Midbrain (tissue), 1 donor: ENCODE measurements around the gene MAD1L1.
"Not testable (repeated sequence)": the region's sequence is repeated elsewhere in the genome, so short reads cannot be mapped to it uniquely, and the experiment has no call there.

Source experiments
- DNase-seq: peaks from one replicate; lab custom pipeline; 2025; lab: John Stamatoyannopoulos, UW

The MAD1L1 gene

DNA sequence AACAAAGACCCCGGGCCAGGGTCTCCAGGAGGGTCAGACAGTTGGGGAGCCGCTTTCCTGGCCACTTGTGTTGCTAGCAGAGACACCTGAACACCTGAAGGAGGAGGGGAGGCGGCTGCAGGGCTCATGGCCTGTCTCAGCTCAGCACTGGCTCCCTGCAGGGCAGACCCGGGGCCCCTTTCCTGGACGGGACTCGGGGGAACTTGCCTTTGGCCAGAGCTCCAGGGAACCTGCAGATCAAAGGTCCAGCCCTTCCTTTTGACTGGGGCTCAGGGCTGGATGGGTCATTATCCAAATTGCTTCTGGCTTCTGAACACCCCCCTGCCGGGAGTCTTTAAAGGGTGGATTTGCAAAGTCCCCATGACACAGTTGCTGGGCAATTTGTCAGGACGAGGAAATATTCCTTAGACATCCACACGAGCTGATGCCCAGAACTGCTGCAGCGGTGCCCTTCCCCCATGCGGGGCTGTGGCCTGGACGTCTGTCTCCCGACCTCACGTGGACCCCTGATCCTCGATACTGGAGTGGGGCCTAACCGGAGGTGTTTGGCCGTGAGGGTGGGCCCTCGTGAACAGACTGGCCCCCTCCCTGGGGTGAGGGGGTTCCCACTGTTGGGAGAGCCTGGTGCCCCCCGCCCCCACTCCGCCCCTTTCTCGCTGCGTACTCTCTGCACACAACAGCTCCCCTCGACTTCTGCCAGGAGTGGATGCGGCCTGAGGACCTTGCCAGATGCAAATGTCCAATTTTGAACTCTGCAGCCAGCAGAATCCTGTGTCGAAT lies 368.4 kb downstream of the MAD1L1 start:
- peak; percentile 27 for DNase-seq

DNA sequence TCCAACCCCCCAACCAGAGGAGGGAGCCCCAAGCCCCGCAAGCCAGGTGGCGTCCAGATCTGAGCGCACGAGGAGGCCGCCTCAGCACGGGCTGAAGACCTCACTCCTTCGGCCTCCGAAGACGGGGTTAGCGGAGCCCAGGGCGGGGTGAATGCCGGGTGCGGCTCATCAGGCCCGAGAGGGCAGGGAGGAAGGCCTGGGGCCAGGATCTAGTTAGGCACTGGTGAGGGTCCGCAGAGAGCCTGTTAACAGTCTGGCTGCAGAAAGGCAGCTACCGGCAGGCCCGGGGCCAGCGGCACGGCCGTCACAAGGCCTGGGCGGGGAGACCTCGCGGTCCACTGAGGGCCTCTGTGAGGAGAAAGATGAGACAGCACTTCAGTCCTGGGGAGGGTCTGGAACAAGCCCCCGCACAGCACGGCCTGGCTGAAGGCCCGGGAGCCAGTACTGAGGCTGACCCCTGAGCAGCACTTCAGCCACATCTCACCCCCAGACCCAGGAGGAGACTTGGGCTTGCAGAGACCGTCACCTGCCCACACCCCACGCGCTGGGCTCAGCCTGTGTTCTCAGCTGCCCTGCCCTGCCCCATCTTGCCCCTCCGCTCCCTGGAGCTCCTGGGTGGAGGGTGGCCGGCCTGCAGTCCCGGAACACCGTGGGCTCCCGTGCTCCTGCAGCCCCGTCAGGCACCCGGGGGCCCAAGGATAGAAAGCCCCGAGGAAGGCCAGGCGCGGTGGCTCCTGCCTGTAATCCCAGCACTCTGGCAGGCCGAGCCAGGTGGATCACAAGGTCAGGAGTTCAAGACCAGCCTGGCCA lies 369.4 kb downstream of the MAD1L1 start:
- DNase-seq = no peak

DNA sequence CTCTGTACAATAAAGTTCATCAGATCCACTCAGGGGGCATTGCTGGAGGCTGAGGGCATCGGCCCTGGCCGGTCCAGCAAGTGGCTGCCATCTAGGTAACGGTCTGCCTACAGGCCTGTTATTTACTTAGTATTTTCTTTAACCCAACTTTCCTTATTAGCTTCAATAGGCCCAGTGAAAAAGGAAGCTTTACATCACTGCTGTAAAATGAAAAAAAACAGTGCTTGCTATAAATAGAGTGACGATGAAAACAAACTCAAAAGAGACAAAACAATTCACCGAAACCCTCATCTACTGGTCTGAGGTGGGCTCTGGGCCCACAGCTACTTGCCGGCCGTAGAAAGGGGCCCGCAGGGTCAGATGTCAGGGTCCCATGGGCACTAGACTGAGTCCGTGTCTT lies 370.2 kb downstream of the MAD1L1 start:
- no peak for DNase-seq

DNA sequence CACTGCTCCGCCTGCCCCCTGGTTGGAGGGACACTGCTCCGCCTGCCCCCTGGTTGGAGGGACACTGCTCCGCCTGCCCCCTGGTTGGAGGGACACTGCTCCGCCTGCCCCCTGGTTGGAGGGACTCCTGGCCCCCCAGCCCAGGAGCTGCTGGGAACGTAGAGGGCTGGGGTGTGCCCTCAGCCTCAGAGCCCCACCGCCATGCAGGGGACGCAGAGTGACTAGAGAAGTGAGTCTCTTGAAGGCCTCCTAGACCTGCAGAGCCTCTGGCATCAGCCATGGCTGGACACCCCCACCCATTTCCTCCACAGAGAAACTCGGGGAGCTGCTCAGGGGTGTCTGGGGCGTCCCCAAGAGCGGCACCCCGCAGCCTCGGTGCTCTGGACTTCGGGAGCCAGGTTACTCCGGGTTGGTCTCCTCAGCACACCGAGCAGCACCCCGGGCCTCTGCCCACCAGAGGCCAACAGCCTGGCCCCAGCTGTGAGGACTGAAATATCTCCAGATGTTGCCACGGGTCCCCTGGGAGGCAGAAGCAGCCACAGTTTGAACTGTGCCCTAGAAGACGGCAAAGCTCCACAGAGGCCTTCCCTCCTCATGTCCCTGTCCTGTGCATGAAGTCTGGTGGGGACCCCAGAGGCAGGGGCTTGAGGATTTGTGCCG lies 370.8 kb downstream of the MAD1L1 start:
- DNase-seq = no peak

DNA sequence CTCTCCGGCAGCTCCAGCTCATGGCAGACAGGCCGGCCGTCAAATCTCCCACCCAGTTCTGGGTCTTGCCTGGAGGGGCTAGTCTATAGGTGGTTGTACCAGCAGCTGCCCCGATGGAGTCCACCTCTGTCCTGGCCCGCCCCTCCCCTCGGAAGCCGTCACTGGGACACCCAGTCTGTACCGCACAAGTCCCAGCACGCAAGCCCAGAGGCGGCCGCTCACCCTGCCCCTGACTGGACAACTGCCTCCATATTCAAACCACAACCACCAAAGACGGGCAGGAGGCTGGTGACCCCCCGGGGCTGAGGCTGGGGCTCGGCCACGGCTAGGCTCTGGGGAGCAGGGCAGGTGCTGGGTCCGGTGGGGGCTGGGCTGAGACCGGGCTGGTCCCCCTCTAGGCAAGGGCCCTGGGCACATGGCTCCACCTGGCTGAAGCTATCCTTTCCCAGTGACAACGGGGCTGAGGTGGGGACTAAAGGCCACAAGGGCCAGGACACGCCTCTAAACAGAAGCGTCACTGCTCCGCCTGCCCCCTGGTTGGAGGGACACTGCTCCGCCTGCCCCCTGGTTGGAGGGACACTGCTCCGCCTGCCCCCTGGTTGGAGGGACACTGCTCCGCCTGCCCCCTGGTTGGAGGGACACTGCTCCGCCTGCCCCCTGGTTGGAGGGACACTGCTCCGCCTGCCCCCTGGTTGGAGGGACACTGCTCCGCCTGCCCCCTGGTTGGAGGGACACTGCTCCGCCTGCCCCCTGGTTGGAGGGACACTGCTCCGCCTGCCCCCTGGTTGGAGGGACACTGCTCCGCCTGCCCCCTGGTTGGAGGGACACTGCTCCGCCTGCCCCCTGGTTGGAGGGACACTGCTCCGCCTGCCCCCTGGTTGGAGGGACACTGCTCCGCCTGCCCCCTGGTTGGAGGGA lies 371.6 kb downstream of the MAD1L1 start:
- not testable (repeated sequence) for DNase-seq

DNA sequence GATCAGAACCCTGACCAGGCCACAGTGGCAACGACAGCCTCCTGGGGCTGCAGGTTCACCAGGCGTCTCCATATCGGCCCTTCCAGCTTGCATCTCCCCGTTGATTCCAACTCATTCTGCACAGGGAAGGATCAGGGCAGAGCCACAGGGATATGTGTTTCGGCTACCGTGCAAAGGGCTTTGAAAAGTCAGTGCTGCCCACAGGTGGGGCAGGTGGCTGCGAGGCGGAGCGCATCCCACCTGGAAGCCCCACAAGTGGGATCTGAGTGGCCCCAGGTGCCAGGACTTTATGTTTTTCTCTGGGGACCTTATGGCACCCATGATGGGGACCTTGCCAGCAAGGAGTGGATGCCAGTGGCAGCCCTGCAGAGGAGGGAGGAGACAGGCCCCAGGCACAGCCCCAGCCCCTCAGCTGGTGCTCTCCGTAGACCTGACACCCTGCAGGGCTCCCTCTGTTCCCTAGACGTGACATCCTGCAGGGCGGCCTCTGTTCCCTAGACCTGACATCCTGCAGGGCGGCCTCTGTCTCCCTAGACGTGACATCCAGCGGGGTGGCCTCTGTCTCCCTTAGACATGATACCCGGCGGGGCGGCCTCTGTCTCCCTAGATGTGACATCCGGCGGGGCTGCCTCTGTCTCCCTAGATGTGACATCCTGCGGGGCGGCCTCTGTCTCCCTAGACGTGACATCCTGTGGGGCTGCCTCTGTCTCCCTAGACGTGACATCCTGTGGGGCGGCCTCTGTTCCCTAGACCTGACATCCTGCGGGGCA lies 373.3 kb downstream of the MAD1L1 start:
- no peak for DNase-seq

DNA sequence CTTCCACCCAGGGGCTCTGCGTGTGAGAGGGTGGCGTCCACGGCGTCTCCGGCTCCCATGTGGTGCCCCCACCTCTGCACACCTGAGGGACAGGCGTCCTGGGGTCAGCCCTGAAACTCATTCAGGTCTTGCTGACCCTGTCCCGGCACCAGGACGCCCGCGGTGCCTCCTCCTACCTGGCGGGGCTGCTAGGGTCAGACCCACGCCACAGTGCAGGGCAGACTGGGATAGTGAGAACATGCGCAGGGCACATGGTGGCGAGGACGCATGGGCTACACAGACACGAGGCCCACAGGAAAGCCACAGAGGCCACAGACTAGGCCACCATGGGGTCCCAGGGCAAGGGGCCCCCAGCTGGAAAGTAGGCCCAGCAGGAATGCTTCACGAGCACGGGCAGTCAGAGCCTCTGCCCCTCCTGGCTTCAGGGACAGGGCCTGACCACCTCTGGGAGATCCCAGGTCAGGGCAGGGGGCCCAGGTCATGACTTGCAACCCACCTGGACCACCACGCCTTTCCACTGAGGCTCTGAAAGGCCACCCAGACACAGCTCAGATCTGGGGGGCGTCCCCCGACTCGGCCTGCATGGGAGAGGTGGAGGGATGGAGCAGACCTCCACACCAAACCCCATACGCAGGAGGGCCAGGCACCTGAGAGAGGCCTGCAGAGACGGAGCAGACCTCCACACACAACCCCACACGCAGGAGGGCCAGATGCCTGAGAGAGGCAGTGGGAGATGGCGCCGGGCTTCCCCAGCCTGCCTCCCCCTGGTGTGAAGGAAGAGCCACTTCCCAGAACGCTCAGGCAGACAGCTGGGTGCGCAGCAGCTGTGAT lies 374.1 kb downstream of the MAD1L1 start:
- no peak for DNase-seq

DNA sequence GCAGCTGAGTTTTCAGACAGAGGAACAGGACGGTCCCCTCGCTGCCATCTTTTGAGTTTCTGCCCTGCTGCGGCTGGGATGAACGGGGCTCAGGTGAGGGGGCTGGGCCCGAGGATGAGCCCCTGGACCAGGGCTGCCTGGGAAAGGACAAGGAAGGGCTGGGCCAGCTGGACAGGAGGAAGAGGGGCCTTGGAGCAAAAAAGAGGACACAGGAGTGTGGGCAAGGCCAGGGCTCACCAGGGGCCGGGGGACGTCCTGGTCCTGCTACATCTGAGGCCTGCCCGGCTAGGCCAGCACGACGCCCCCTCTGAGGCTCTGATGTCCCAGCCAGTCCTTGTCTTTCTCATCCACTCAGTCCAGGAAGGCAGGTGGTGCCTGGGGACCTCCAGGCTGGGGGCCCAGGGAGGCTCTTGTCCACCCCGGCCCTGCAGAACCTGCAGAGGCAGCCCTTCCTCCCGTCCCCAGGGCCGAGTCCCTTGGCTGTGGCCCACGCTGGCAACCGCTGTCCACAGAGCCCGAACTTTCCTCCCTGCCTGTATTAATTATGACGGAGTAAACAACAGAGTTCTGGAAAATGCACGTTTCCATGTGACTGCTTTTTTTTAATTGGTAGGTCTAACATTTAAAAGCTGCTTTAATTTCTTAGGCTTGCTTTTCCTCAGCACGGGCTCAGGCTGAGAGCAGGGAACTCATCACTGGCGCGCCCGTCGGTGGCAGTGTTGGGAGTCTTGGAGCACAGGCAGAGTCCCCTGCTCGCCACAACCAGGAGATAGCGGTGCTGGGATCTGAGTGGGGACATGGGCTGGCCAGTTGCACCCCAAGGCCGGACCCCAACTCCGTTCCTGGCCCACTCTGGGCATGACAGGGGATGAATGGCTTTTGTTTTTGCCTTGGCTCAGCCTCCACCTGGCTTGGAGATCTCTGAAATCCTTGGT lies 375.0 kb downstream of the MAD1L1 start:
- DNase-seq = no peak

DNA sequence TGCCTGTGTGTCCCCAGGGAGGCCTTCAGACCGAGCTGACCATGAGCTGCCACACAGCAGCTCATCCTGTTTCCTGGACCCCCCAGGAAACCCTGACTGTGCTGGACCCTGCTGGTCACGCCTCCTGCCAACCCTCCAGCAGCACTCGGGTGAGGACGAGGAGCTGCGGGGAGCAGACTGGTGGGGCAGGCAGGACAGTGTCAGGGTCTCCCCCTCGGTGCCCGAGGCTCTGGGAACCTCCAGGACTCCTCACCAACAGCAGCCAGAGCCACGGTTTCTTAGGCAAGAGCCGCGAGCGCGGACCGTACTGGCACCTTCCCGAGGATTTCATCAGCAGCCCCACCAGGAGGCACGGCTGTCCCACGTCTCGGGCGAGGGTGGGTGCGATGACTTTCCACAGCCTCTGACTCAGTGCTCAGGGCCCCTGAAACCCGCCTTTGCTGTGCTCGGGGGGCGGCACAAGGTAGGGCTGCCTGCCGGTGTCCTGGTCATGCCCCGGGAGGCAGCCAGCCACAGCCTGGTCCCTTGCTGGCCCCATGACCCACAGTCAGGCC lies 375.8 kb downstream of the MAD1L1 start:
- DNase-seq = no peak

DNA sequence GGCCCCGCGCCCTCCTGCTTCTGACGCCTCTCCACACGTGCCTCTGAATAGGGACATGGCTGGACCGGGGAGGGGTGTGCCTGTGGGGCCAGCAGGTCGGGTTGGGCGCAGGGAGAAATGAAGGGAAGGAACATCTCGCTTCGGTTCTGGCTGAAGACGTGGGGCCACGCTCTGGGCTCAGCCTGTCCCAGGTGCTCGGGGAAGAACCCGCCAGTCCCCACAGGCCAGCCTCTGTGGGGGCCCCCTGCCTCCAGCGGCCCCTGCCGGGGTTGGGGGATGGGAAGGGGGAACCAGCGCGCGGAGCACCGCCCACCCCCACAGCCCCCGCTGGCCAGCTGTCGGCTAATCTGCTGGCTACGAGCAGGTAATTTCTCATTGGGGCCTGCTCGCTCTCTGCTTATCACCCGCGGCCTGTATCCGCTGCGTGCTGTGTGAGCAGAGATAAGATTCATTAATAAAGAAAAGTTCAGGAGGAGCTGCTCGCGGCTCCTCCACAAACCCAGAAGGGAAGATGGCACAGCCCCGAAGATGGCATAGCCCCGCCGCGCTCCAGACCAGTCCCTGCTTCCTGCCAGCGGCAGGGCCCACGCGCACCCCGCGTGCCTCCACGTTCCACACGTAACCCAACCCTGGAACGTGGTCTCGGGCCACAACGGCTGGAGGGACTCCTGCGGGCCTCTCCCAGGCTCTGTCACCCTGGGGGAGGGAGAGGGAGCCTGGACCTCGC lies 376.4 kb downstream of the MAD1L1 start:
- DNase-seq = no peak

DNA sequence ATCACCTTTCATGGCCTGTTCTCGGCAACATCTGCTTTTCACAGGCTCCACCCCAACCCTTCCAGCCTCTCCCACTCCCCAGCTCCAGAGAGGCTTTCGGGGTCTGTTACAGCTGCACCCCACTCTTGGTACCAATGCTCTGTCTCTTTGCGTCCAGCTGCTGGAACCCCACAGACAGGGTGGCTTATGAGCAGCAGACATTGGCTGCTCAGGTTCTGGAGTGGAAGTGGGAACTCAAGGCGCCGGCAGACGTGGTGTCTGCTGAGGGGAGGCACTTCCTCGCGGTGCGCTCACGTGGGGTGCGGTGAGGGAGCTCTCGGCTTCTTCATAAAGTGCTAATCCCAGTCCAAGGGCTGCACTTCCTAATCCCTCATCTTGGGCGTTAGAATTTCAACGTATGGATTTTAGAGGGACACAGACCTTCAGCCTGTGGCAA lies 377.0 kb downstream of the MAD1L1 start:
- DNase-seq = no peak

DNA sequence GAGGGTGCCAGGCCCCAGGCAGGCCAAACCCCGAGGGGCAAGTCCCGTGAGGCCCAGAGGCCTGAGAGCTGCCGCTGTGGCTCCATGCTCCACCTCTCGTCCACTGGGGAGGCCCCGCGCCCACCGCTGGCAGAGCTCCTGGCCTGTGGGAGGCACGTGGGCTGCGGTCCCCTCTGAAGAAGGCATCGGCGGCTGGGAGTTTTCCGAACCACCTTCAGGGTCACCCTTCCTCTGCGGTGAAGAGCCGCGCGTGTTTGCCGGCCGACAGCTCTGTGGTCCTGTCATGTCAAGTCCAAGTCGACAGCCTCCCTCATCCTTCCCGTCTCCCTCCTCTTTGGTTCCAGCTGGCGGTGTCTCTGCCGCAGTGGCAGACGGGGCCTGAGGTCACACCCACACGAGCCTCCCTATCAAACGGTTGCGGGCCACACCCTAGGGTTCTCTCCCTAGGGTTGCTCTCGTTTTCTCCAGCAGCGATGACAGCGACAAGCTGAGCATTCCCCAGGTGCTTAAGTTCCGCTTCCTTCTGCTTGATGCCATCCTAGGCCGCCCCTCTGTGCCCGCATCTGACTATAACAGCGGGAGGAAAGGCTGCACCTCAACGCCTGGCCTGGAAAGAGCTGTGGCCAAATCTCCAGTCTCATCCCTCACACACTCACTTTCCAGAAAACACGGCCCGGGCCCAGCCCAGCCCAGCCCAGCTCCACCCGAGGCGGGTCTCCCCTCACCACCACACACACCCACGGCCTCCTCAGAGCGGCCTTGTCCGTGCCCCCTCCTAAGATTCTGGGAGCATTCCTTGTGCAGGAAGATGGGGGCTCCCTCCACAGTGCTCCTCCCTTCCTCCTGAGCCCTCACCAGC lies 377.6 kb downstream of the MAD1L1 start:
- DNase-seq = no peak

DNA sequence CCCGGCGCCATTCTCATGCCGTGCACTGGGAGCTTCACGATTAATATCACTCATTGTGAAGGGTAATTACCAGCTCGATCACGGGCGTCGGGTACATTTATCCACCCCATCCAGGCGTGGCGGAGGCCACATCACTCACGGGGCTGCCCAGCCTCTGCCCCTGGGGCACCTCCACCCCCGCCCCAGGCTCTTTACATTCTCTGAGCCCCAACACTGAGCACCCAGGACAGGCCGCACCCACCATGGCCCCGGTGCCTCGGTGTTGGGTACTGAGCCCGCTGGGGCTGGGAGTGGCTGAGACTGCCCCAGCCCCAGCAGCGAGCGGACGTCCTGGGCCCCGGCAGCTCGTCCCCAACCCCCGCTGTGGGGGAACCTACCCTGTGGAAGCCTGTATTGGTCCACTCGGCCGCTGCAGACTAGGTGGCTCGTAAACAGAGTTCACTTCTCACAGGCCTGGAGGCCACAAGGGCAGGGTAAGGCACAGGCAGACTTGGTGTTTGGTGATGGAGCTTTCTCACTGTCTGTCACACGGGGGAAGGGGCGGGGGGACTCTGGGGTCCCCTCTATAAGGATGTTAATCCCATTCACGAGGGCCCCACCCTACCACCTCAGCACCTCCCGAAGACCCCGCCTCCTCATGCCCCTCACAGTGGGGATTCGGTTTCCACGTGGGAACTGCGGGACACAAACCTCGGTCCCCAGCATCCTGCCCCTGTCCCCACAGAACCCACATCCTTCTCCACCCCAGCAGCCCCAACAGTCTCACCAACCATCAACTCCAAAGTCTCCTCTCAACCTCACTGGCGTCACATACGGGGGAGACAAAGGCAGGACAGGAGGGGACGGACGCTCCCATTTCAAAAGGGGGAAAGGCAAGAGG lies 378.5 kb downstream of the MAD1L1 start:
- no peak for DNase-seq

DNA sequence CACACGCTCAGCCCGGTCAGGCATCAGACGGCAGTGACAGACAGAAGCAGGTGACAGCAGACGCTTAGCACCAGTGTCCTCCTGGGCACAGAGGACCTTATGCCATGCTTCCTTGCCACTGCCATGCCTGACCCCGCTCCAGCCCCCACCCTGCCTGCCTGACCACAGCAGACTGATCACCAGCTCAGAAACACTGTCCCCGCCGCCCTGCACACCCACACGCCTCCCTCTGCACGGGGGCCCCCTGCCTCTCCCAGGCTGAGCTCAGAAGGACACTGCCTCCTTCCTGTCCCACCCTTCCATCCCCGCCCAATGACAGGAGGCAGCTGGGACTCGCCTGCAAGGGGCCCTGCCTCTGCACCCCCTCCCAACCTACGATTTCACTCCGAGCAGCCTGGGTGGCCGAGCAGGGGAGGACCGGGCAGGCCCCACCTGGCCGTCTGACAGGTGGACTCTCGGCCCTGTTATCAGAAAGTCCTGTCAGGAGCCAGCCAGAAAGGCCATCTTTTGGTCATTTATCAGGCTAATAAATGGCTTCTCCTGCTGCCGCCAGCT lies 379.2 kb downstream of the MAD1L1 start:
- DNase-seq = no peak
